Neural cell (in vitro differentiated cells): Measurements from ENCODE around the gene TMEM185B. TPM values are rescaled to one million over a fixed set of nuclear protein-coding genes. Genes with fewer than 3 reads are reported as not detected.

Source experiments
- H2AFZ ChIP-seq: fragments of 200-600, 300-800 bp; sonication (generic), shearing (Covaris generic); 2 replicates; pipeline ENCODE4 v1.6.0; 2014; ENCODE audit warnings: low read depth, mild to moderate bottlenecking, antibody characterized with exemption, low read length, moderate library complexity
- H3F3A ChIP-seq: fragments of 200-600 bp; shearing (Covaris generic); 2 replicates; pipeline ENCODE4 v1.6.1; 2016; ENCODE audit warnings: mild to moderate bottlenecking, moderate library complexity, mixed read lengths, antibody characterized with exemption, low read length; ENCODE audit not compliant: insufficient read depth, poor library complexity, severe bottlenecking
- H3K27ac ChIP-seq: fragments of 200-600, 300-800 bp; sonication (generic), shearing (Covaris generic); 2 replicates; pipeline ENCODE4 v1.5.1; 2014; ENCODE audit warnings: mild to moderate bottlenecking, low read length, moderate library complexity
- H3K27me3 ChIP-seq: fragments of 300-800, 200-600 bp; sonication (generic), shearing (Covaris generic); 2 replicates; pipeline ENCODE4 v1.6.0; 2014; ENCODE audit warnings: mild to moderate bottlenecking, low read depth, low read length, moderate library complexity; ENCODE audit not compliant: insufficient read depth
- H3K36me3 ChIP-seq: fragments of 300-800, 200-600 bp; sonication (generic), shearing (Covaris generic); 2 replicates; pipeline ENCODE4 v1.5.1; 2014; ENCODE audit warnings: mild to moderate bottlenecking, antibody characterized with exemption, low read length, moderate library complexity; ENCODE audit not compliant: insufficient read depth
- H3K4me2 ChIP-seq: fragments of 300-800, 200-600 bp; sonication (generic), shearing (Covaris generic); 2 replicates; pipeline ENCODE4 v1.6.0; 2014; ENCODE audit warnings: mild to moderate bottlenecking, low read length
- H3K4me3 ChIP-seq: fragments of 300-800, 200-600 bp; sonication (generic), shearing (Covaris generic); 2 replicates; pipeline ENCODE4 v1.5.1; 2014; ENCODE audit warnings: mild to moderate bottlenecking, low read length, moderate library complexity
- H3K79me2 ChIP-seq: fragments of 200-600 bp; shearing (Covaris generic); replicated peaks from 2 replicates; pipeline ENCODE4 v1.6.0; 2014; ENCODE audit warnings: mild to moderate bottlenecking, low read length, moderate library complexity; ENCODE audit not compliant: insufficient read depth
- H3K9ac ChIP-seq: fragments of 300-800, 200-600 bp; sonication (generic), shearing (Covaris generic); 2 replicates; pipeline ENCODE4 v1.6.1; 2016; ENCODE audit warnings: mild to moderate bottlenecking, low read length, mixed read lengths
- H3K9me2 ChIP-seq: fragments of 200-600 bp; shearing (Covaris generic); 2 replicates; pipeline ENCODE4 v1.6.1; 2016; ENCODE audit warnings: mild to moderate bottlenecking, low read length, mixed read lengths; ENCODE audit not compliant: insufficient read depth
- H3K9me3 ChIP-seq: fragments of 200-600, 300-800 bp; sonication (generic), shearing (Covaris generic); 2 replicates; pipeline ENCODE4 v1.6.1; 2016; ENCODE audit warnings: mild to moderate bottlenecking, mixed run types, low read length, moderate library complexity, mixed read lengths
- H4K20me1 ChIP-seq: fragments of 200-600 bp; shearing (Covaris generic); 2 replicates; pipeline ENCODE4 v1.6.1; 2016; ENCODE audit warnings: mild to moderate bottlenecking, mixed run types; ENCODE audit not compliant: insufficient read depth
- EP300 ChIP-seq: fragments of 450-650 bp; conservative IDR thresholded peaks from 2 replicates; pipeline ENCODE4 v1.6.1; 2014; ENCODE audit warnings: antibody characterized with exemption, mild to moderate bottlenecking, moderate library complexity; ENCODE audit not compliant: poor library complexity, severe bottlenecking
- EZH2 ChIP-seq: fragments of 200-600, 300-800 bp; shearing (Covaris generic), sonication (generic); IDR thresholded peaks from 2 replicates; pipeline ENCODE4 v1.6.1; 2014; ENCODE audit warnings: antibody characterized with exemption, low read length, borderline replicate concordance, mild to moderate bottlenecking; ENCODE audit not compliant: insufficient read depth, poor library complexity, severe bottlenecking
- MXI1 ChIP-seq: fragments of 450-650 bp; conservative IDR thresholded peaks from 2 replicates; pipeline ENCODE4 v1.6.1; 2014; ENCODE audit warnings: antibody characterized with exemption, mild to moderate bottlenecking; ENCODE audit not compliant: poor library complexity, severe bottlenecking
- POLR2AphosphoS5 ChIP-seq: IDR thresholded peaks from 2 replicates; pipeline ENCODE4 v1.6.1; 2012
- RAD21 ChIP-seq: fragments of 450-650 bp; conservative IDR thresholded peaks from 2 replicates; pipeline ENCODE4 v1.6.1; 2014; ENCODE audit warnings: antibody characterized with exemption, mild to moderate bottlenecking, moderate library complexity
- SMC3 ChIP-seq: fragments of 450-650 bp; conservative IDR thresholded peaks from 2 replicates; pipeline ENCODE4 v1.6.1; 2014; ENCODE audit warnings: antibody characterized with exemption, mild to moderate bottlenecking, moderate library complexity; ENCODE audit not compliant: poor library complexity
- TAF1 ChIP-seq: IDR thresholded peaks from 2 replicates; pipeline ENCODE4 v1.6.1; 2012; ENCODE audit warnings: low read depth
- polyA plus RNA-seq: library from polyadenylated mRNA; depleted of rRNA; stranded (reverse); fragments of >200 nt; gene quantifications from 2 replicates; pipeline ENCODE4 v1.2.3, GENCODE V29; 2014
- TF ChIP-seq, protein P1 (sequence below): IDR thresholded peaks from 2 replicates; pipeline ENCODE4 v1.6.1; 2012; ENCODE audit warnings: borderline replicate concordance
- TF ChIP-seq, protein P2 (sequence below): fragments of 450-650 bp; IDR thresholded peaks from 2 replicates; pipeline ENCODE4 v1.5.1; 2014; ENCODE audit warnings: antibody characterized with exemption, mild to moderate bottlenecking, moderate library complexity; ENCODE audit not compliant: poor library complexity, severe bottlenecking

The TMEM185B gene
- polyA plus RNA-seq, 1 donor from 2014 or later, result 4.4 TPM

DNA sequence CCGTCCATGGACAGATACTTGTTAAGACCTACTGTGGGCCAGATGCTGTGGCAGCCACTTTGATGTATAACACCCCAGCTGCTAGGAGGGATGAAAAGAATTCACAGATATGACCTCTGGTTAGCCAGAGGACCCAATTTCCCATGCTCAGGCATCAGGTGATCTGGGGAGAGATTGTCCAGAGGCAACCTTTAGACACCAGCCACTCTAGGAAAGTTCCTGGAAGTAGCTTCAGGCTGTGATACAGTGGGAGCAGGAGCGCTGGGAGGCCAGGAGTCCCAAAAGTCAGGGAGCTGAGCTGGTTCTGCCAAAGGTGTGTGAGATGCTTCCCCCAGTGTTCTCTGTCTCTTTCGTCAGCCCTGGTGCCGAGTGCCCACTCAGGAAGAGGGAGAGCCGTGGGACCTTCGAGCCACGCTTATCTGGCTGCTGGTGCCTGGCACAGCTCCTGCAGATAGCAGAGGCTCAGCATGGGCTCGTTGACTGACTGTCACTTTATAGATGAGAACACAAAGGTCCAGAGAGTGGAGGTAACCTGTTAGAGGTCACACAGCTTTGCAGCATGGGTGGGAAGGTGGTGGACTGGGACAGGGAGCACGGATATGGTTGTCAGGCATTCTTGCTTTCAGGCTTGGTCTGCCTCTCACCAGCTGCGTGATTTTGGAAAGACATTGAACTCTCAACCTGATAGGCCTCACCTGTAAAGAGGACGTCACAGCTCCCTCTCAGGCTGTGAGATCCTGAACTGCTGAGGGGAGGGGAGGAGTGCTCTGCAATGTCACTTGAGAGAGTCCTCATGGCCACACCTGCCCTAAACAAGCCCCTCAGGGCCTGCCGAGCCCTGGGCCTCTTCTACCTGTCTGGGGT lies 21.7 kb upstream of the TMEM185B start:
- no peak overlapping the region for H3K4me3 ChIP-seq
- no peak overlapping the region for H2AFZ ChIP-seq
- TF ChIP-seq, protein P1, sequence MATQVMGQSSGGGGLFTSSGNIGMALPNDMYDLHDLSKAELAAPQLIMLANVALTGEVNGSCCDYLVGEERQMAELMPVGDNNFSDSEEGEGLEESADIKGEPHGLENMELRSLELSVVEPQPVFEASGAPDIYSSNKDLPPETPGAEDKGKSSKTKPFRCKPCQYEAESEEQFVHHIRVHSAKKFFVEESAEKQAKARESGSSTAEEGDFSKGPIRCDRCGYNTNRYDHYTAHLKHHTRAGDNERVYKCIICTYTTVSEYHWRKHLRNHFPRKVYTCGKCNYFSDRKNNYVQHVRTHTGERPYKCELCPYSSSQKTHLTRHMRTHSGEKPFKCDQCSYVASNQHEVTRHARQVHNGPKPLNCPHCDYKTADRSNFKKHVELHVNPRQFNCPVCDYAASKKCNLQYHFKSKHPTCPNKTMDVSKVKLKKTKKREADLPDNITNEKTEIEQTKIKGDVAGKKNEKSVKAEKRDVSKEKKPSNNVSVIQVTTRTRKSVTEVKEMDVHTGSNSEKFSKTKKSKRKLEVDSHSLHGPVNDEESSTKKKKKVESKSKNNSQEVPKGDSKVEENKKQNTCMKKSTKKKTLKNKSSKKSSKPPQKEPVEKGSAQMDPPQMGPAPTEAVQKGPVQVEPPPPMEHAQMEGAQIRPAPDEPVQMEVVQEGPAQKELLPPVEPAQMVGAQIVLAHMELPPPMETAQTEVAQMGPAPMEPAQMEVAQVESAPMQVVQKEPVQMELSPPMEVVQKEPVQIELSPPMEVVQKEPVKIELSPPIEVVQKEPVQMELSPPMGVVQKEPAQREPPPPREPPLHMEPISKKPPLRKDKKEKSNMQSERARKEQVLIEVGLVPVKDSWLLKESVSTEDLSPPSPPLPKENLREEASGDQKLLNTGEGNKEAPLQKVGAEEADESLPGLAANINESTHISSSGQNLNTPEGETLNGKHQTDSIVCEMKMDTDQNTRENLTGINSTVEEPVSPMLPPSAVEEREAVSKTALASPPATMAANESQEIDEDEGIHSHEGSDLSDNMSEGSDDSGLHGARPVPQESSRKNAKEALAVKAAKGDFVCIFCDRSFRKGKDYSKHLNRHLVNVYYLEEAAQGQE, result no peak
- TF ChIP-seq EZH2, result no peak
- TF ChIP-seq, protein P2, sequence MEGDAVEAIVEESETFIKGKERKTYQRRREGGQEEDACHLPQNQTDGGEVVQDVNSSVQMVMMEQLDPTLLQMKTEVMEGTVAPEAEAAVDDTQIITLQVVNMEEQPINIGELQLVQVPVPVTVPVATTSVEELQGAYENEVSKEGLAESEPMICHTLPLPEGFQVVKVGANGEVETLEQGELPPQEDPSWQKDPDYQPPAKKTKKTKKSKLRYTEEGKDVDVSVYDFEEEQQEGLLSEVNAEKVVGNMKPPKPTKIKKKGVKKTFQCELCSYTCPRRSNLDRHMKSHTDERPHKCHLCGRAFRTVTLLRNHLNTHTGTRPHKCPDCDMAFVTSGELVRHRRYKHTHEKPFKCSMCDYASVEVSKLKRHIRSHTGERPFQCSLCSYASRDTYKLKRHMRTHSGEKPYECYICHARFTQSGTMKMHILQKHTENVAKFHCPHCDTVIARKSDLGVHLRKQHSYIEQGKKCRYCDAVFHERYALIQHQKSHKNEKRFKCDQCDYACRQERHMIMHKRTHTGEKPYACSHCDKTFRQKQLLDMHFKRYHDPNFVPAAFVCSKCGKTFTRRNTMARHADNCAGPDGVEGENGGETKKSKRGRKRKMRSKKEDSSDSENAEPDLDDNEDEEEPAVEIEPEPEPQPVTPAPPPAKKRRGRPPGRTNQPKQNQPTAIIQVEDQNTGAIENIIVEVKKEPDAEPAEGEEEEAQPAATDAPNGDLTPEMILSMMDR, result no peak
- no peak for TF ChIP-seq TAF1
- no peak for TF ChIP-seq MXI1
- no peak for TF ChIP-seq EP300
- TF ChIP-seq POLR2AphosphoS5, result no peak
- TF ChIP-seq RAD21, result no peak
- TF ChIP-seq SMC3, result no peak
- H3K27me3 ChIP-seq, result no peaks in the 10 kb centered on the region
- no peaks in the 10 kb centered on the region for H3K36me3 ChIP-seq
- no peaks in the 10 kb centered on the region for H3K79me2 ChIP-seq
- H3K4me2 ChIP-seq, result no peak overlapping the region
- H3K9me3 ChIP-seq, result no peaks in the 10 kb centered on the region
- H3K9me2 ChIP-seq, result no peaks in the 10 kb centered on the region
- H4K20me1 ChIP-seq, result no peaks in the 10 kb centered on the region
- H3K9ac ChIP-seq, result no peak overlapping the region
- no peaks in the 10 kb centered on the region for H3F3A ChIP-seq
- no peak overlapping the region for H3K27ac ChIP-seq

DNA sequence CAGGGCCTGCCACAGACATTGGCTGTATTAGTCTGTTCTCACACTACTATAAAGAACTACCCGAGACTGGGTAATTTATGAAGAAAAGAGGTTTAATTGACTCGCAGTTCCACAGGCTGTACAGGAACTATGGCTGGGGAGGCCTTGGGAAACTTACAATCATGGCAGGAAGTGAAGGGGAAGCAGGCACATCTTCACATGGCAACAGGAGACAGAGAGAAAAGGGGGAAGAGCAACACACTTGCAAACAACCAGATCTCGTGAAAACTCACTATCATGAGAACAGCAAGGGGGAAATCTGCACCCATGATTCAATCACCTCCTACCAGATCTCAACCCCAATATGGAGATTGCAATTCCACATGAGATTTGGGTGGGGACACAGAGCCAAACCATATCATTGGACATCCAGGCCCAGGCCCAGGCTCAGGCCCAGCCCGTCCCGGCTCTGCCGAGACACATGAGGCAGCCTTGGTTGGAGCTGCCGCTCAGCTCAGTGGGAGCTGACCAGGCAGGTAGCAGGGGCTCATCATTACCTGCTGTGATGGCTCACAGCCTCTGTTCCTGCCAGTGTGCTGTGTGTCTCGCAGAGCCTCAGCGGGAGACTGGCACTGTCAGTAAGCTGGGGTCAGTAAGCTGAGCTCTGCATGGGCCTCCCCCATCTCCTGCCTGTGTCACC lies 20.8 kb upstream of the TMEM185B start:
- Histone ChIP-seq H3K4me2 (no peak overlapping the region), H3K4me3 (no peak overlapping the region), H2AFZ (no peak overlapping the region), H4K20me1 (no peaks in the 10 kb centered on the region), H3K36me3 (no peaks in the 10 kb centered on the region), H3K9ac (no peak overlapping the region), H3K79me2 (no peaks in the 10 kb centered on the region), H3K27me3 (no peaks in the 10 kb centered on the region), H3K9me2 (no peaks in the 10 kb centered on the region), H3K9me3 (no peaks in the 10 kb centered on the region), H3F3A (no peaks in the 10 kb centered on the region), H3K27ac (no peak overlapping the region)
- TF ChIP-seq TAF1 (no peak), POLR2AphosphoS5 (no peak), SMC3 (no peak), EP300 (no peak), RAD21 (no peak), EZH2 (no peak), MXI1 (no peak)
- TF ChIP-seq, protein P1, result no peak
- TF ChIP-seq, protein P2, result no peak
